H9 (cell line): ENCODE measurements around the gene DSG2. TPM values are rescaled to one million over a fixed set of nuclear protein-coding genes. Genes with fewer than 3 reads are reported as not detected.

Experiments used
- DNase-seq: peaks from one replicate; pipeline ENCODE4 v3.0.0-alpha.2; 2017
- H2AFZ ChIP-seq: one replicate; pipeline ENCODE4 v1.6.1; 2013; ENCODE audit warnings: mild to moderate bottlenecking, low read length, control low read depth, moderate library complexity
- H2AK5ac ChIP-seq: 2 replicates; pipeline ENCODE4 v1.6.1; 2013; ENCODE audit warnings: low read length, control low read depth, mixed read lengths; ENCODE audit not compliant: insufficient read length
- H2BK120ac ChIP-seq: one replicate; pipeline ENCODE4 v1.6.1; 2013; ENCODE audit warnings: low read depth, mild to moderate bottlenecking, low read length, control low read depth, inconsistent platforms; ENCODE audit not compliant: poor library complexity, severe bottlenecking
- H2BK12ac ChIP-seq: 2 replicates; pipeline ENCODE4 v1.6.1; 2013; ENCODE audit warnings: low read length, control low read depth, mixed read lengths, low read depth; ENCODE audit not compliant: insufficient read length
- H2BK15ac ChIP-seq: 2 replicates; pipeline ENCODE4 v1.6.1; 2013; ENCODE audit warnings: low read depth, low read length, control low read depth
- H2BK20ac ChIP-seq: one replicate; pipeline ENCODE4 v1.6.1; 2013; ENCODE audit warnings: low read depth, mild to moderate bottlenecking, low read length, control low read depth, inconsistent platforms; ENCODE audit not compliant: poor library complexity, severe bottlenecking
- H2BK5ac ChIP-seq: 2 replicates; pipeline ENCODE4 v1.6.1; 2013; ENCODE audit warnings: low read length, control low read depth, mixed read lengths; ENCODE audit not compliant: insufficient read length
- H3K14ac ChIP-seq: 2 replicates; pipeline ENCODE4 v1.6.1; 2013; ENCODE audit warnings: low read length, control low read depth; ENCODE audit not compliant: insufficient read depth
- H3K18ac ChIP-seq: 2 replicates; pipeline ENCODE4 v1.6.1; 2013; ENCODE audit warnings: low read depth, mild to moderate bottlenecking, mixed read lengths, low read length, control low read depth; ENCODE audit not compliant: insufficient read length
- H3K23ac ChIP-seq: 2 replicates; pipeline ENCODE4 v1.6.1; 2013; ENCODE audit warnings: low read length, control low read depth, mixed read lengths, low read depth; ENCODE audit not compliant: insufficient read length
- H3K23me2 ChIP-seq: 2 replicates; pipeline ENCODE4 v1.6.1; 2013; ENCODE audit warnings: low read depth, mild to moderate bottlenecking, mixed read lengths, low read length, control low read depth; ENCODE audit not compliant: insufficient read length, poor library complexity, severe bottlenecking
- H3K27ac ChIP-seq: 2 replicates; pipeline ENCODE4 v1.5.1; 2013; ENCODE audit warnings: low read length, control low read depth, mixed read lengths, low read depth; ENCODE audit not compliant: insufficient read length
- H3K27me3 ChIP-seq: 2 replicates; pipeline ENCODE4 v1.6.1; 2013; ENCODE audit warnings: low read length, control low read depth, inconsistent platforms; ENCODE audit not compliant: insufficient read depth
- H3K4ac ChIP-seq: 2 replicates; pipeline ENCODE4 v1.6.1; 2013; ENCODE audit warnings: low read depth, mild to moderate bottlenecking, control low read depth, inconsistent platforms, low read length, moderate library complexity
- H3K4me1 ChIP-seq: 2 replicates; pipeline ENCODE4 v1.6.1; 2013; ENCODE audit warnings: low read length, control low read depth, inconsistent platforms; ENCODE audit not compliant: insufficient read depth
- H3K4me2 ChIP-seq: 2 replicates; pipeline ENCODE4 v1.6.1; 2013; ENCODE audit warnings: low read length, control low read depth, mixed read lengths; ENCODE audit not compliant: insufficient read length, insufficient read depth
- H3K56ac ChIP-seq: 2 replicates; pipeline ENCODE4 v1.6.1; 2013; ENCODE audit warnings: low read depth, mild to moderate bottlenecking, mixed read lengths, low read length, control low read depth; ENCODE audit not compliant: insufficient read length
- H3K79me1 ChIP-seq: 2 replicates; pipeline ENCODE4 v1.6.1; 2013; ENCODE audit warnings: low read depth, mild to moderate bottlenecking, moderate library complexity, low read length, control low read depth, inconsistent platforms; ENCODE audit not compliant: insufficient read depth, poor library complexity, severe bottlenecking
- H3K79me2 ChIP-seq: 2 replicates; pipeline ENCODE4 v1.6.1; 2013; ENCODE audit warnings: low read length, control low read depth, inconsistent platforms; ENCODE audit not compliant: insufficient read depth
- H3K9ac ChIP-seq: 2 replicates; pipeline ENCODE4 v1.6.1; 2013; ENCODE audit warnings: low read length, control low read depth, mixed read lengths; ENCODE audit not compliant: insufficient read length; ENCODE audit errors: extremely low read depth
- H3K9me3 ChIP-seq: one replicate; pipeline ENCODE4 v1.6.1; 2013; ENCODE audit warnings: low read depth, low read length, inconsistent platforms; ENCODE audit not compliant: control insufficient read depth
- H3T11ph ChIP-seq: one replicate; pipeline ENCODE4 v1.6.1; 2013; ENCODE audit warnings: mild to moderate bottlenecking, low read length, control low read depth, inconsistent platforms
- H4K20me1 ChIP-seq: one replicate; pipeline ENCODE4 v1.6.1; 2013; ENCODE audit not compliant: control insufficient read depth, insufficient read length, insufficient read depth
- H4K5ac ChIP-seq: 2 replicates; pipeline ENCODE4 v1.6.1; 2013; ENCODE audit warnings: low read depth, mild to moderate bottlenecking, mixed read lengths, low read length, control low read depth; ENCODE audit not compliant: insufficient read length
- H4K8ac ChIP-seq: replicated peaks from 2 replicates; pipeline ENCODE4 v1.6.1; 2013; ENCODE audit warnings: low read length, control low read depth, mixed read lengths, low read depth; ENCODE audit not compliant: insufficient read length
- H4K91ac ChIP-seq: 2 replicates; pipeline ENCODE4 v1.6.1; 2013; ENCODE audit warnings: low read depth, mild to moderate bottlenecking, moderate library complexity, mixed read lengths, low read length, control low read depth; ENCODE audit not compliant: insufficient read length
- H3K27ac Mint-ChIP-seq, 3 experiments: 2 replicates in 2 of 3; 3 replicates in 1 of 3; pipeline ENCODE4 v1.8.0; 2020 to 2021; ENCODE audit warnings: mixed read lengths in 3 of 3, mild to moderate bottlenecking in 1 of 3, moderate library complexity in 1 of 3
- H3K27me3 Mint-ChIP-seq: 2 replicates; pipeline ENCODE4 v1.8.0; 2021; ENCODE audit warnings: low read depth, mild to moderate bottlenecking, moderate library complexity, mixed read lengths
- H3K36me3 Mint-ChIP-seq, 3 experiments: 2 replicates in 2 of 3; 3 replicates in 1 of 3; pipeline ENCODE4 v1.8.0; 2020 to 2021; ENCODE audit warnings: low read depth in 3 of 3, mixed read lengths in 3 of 3; ENCODE audit not compliant: insufficient read depth in 1 of 3
- H3K4me1 Mint-ChIP-seq, 2 experiments: 2 replicates each; pipeline ENCODE4 v1.8.0; 2020; ENCODE audit warnings: mixed read lengths in 2 of 2
- H3K4me3 Mint-ChIP-seq, 2 experiments: 2 replicates in 1 of 2; 3 replicates in 1 of 2; pipeline ENCODE4 v1.8.0; 2020 to 2021; ENCODE audit warnings: mild to moderate bottlenecking in 2 of 2, mixed read lengths in 2 of 2, moderate library complexity in 1 of 2
- H3K9me3 Mint-ChIP-seq, 2 experiments: 2 replicates in 1 of 2; 3 replicates in 1 of 2; pipeline ENCODE4 v1.8.0; 2020; ENCODE audit warnings: mild to moderate bottlenecking in 2 of 2, mixed read lengths in 2 of 2, moderate library complexity in 1 of 2
- WGBS: extraction: QIAGEN DNeasy Blood & Tissue Kit; methylation state at CpG from one replicate; pipeline ENCODE4 v1.1.7; 2013; ENCODE audit warnings: missing lambda C conversion rate, low lambda C conversion rate, mixed read lengths; ENCODE audit not compliant: insufficient read length; ENCODE audit errors: extremely low coverage; 5-methylcytosine and 5-hydroxymethylcytosine counted together
- total RNA-seq: library from RNA; stranded (reverse); gene quantifications from 2 replicates; pipeline ENCODE4 v1.2.1, GENCODE V29; 2021
- TF ChIP-seq, protein P1 (sequence below): fragments of 200-600 bp; sonication (generic); conservative IDR thresholded peaks from 3 replicates; pipeline ENCODE4 v1.8.0; 2021; ENCODE audit warnings: antibody characterized with exemption, mild to moderate bottlenecking

DSG2 gene
- total RNA-seq, 1 experiment from 2014 or later: 107 TPM

- Histone ChIP-seq H2BK5ac (no peak overlapping the region), H3K4me2 (no peak overlapping the region)
Observed at GRCh38 chr18:31565345-31565744, 67.4 kb downstream of the DSG2 start.

More at GRCh38 chr18:31565345-31565744, 67.4 kb downstream of the DSG2 start:
- no peak overlapping the region for H4K5ac ChIP-seq
- no peak overlapping the region for H3K18ac ChIP-seq
- no peak overlapping the region for H2BK15ac ChIP-seq
- H3K79me1 ChIP-seq: no peaks in the 10 kb centered on the region
- H4K8ac ChIP-seq: no peak overlapping the region
- H3K56ac ChIP-seq: no peak overlapping the region
- H3K14ac ChIP-seq: no peak overlapping the region
- no peak overlapping the region for H3K9ac ChIP-seq
- H2BK12ac ChIP-seq: no peak overlapping the region
- H3K27me3 ChIP-seq: no peaks in the 10 kb centered on the region
- H3K79me2 ChIP-seq: no peaks in the 10 kb centered on the region
- DNase-seq: no peak
- H2BK20ac ChIP-seq: no peak overlapping the region
- no peak overlapping the region for H3K4me3 Mint-ChIP-seq
- H3K4me1 Mint-ChIP-seq: peaks cover 0 to 9% of the 10 kb centered on the region in 2 experiments; a peak in 2 of 4 replicates
- H3K36me3 Mint-ChIP-seq: no peaks in the 10 kb centered on the region
- H3K27ac ChIP-seq: no peak overlapping the region
- H3K9me3 Mint-ChIP-seq: no peaks in the 10 kb centered on the region; a peak in 1 of 5 replicates
- no peak overlapping the region for H3K4ac ChIP-seq
- no peaks in the 10 kb centered on the region for H4K20me1 ChIP-seq
- H3K23ac ChIP-seq: no peak overlapping the region
- H4K91ac ChIP-seq: no peak overlapping the region
- no peak overlapping the region for H3T11ph ChIP-seq
- H2AFZ ChIP-seq: no peak overlapping the region
- peaks cover 2% of the 10 kb centered on the region for H3K27me3 Mint-ChIP-seq
- TF ChIP-seq, protein P1, sequence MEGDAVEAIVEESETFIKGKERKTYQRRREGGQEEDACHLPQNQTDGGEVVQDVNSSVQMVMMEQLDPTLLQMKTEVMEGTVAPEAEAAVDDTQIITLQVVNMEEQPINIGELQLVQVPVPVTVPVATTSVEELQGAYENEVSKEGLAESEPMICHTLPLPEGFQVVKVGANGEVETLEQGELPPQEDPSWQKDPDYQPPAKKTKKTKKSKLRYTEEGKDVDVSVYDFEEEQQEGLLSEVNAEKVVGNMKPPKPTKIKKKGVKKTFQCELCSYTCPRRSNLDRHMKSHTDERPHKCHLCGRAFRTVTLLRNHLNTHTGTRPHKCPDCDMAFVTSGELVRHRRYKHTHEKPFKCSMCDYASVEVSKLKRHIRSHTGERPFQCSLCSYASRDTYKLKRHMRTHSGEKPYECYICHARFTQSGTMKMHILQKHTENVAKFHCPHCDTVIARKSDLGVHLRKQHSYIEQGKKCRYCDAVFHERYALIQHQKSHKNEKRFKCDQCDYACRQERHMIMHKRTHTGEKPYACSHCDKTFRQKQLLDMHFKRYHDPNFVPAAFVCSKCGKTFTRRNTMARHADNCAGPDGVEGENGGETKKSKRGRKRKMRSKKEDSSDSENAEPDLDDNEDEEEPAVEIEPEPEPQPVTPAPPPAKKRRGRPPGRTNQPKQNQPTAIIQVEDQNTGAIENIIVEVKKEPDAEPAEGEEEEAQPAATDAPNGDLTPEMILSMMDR: no peak
- H3K27ac Mint-ChIP-seq: peak overlapping the region in 1 of 3 experiments; percentile 53; a peak in 1 of 7 replicates
- no peaks in the 10 kb centered on the region for H3K4me1 ChIP-seq
- no peak overlapping the region for H2BK120ac ChIP-seq
- no CpG with 5 or more reads among the region's 2 CpGs for WGBS
- no peaks in the 10 kb centered on the region for H3K23me2 ChIP-seq
- no peaks in the 10 kb centered on the region for H3K9me3 ChIP-seq
- no peak overlapping the region for H2AK5ac ChIP-seq
